HG03439 (cell line): ENCODE data around the gene IQSEC3.

Experiments used
- ATAC-seq: cut with Tn5 transposase; IDR thresholded peaks from one replicate; pipeline ENCODE4 v1.9.1; 2021; ENCODE audit warnings: mild to moderate bottlenecking, moderate library complexity; ENCODE audit not compliant: unreplicated experiment

The IQSEC3 gene

DNA sequence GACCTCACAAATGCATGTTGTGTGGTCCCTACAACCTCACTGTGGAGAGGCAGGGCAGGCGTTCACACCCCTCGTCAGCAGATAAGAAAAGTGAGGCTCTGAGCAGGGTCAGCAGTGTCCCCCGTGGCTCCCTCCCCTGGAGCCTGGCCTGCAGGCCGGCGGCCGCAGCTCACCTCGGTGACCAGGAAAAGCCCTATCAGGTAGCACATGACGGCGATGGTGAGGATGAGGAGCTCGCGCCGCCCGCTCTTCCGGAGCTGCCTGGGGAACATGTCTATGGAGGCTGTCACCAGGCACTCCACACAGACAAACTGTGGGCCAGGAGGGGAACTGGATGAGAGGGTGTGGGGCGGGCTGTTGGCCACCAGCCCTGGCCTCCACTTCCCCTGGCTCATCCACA lies 129.4 kb downstream of the IQSEC3 start:
- ATAC-seq: no peak

DNA sequence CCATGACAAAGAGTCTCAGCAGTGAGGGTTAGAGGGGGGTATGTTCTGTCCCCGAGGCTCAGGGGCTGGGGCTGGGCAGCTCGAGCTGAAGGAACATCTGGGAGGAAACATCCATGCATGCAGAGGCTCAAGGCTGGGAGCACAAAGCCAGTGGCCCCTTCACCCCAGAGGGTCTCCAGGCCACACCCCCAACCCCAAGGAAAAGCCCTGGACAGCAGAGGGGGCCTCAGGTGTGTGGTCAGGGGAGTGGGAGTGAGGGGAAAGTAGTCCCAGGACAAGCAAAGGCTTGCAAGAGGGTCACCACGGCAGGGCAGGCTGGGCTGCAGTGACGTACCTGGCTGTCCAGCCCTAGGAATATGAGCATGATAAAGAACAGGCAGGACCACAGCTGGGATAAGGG lies 129.9 kb downstream of the IQSEC3 start:
- no peak for ATAC-seq

GRCh38 chr12:197347-197746 lies 130.8 kb downstream of the IQSEC3 start:
- no peak for ATAC-seq

DNA sequence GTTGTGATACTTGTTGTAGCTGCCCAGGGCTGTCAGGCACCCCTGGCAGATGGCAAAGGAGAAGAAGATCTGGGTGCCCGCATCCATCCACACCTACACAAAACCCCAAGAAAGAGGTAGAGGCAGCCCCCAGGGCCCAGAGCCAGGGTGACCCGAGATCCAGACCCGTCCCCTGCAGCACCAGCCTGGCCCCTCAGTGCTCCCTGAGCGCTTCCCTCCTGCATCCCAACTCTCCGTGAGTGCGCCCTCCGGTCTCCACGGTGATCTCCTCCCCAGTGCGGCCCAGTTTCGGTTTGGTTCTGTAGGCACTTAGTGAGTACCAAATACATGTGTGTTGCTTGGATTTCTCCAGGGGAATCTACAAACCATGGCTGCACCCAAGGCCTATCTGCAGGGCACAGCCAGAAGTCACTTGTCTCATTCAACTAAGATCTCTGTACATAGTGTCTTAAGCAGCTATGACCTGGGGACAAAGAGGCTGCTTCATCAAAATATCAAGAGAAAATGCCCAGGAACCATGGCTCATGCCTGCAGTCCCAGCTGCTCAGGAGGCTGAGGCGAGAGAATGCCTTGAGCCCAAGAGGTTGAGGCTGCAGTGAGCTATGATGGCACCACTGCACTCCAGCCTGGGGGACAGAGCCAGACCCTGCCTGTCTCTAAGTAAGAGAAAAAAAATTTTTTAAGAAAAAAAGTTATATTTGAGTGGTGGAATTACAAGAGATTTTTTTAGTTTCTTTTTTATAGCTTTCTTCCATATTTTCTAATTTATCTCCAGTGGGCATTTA lies 131.5 kb downstream of the IQSEC3 start:
- ATAC-seq: no peak

GRCh38 chr12:198705-199104 lies 132.1 kb downstream of the IQSEC3 start:
- no peak for ATAC-seq

- no peak for ATAC-seq
Observed at GRCh38 chr12:201361-201760, 134.8 kb downstream of the IQSEC3 start.

- no peak for ATAC-seq
Observed at GRCh38 chr12:202081-202731, 135.6 kb downstream of the IQSEC3 start.

DNA sequence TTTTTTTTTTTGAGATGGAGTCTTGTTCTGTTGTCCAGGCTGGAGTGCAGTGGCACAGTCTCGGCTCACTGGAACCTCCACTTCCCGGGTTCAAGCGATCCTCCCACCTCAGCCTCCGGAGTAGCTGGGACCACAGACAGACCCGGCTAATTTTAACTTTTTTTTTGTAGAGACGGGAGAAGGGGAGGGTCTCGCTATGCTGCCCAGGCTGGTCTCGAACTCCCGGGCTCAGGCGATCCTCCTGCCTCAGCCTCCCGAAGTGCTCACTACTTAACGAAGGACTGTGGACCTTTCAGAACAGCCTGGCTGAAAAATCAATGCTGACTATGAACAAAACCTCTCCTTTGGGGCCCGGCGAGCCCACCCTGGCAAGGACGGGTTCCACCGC lies 136.5 kb downstream of the IQSEC3 start:
- ATAC-seq: no peak

GRCh38 chr12:203462-204260 lies 137.1 kb downstream of the IQSEC3 start:
- ATAC-seq: no peak

DNA sequence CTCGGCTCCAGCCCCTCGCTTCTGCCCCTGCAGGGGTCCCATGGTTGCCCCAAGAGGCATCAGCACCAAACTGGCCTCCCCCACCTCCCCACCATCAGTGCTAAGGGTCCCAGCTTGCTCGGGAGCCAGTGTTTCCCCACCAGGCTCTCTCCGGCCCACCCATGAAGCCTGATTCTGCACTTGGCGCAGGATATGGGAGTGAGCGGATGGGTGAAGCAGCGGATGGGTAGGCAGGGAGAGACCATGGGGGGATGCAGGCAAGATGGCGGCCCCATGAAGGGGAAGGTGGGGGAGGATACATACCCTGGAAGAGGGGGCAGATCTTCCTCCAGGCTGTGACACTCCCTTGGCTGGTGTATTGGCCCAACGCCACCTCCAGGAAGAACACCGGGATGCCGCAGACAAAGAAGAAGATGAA lies 137.7 kb downstream of the IQSEC3 start:
- no peak for ATAC-seq

DNA sequence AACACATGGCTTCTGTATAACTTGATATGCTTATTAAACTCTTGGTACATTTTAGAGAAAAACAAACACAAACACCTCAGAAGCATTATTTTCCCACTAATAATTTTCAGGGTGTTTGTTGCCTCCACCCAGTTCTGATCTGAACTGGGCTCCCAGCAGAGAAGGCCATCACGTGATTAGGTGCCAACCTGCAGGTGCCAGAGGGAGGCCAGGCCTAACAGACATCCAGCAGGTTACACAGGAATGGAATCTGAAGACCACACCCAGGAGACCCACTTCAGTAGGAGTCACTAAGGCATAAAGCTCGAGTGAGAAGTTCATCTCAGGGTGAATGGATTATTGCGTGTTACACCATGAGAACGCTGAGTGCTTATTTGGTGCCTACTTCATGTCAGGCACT lies 138.5 kb downstream of the IQSEC3 start:
- ATAC-seq: no peak

DNA sequence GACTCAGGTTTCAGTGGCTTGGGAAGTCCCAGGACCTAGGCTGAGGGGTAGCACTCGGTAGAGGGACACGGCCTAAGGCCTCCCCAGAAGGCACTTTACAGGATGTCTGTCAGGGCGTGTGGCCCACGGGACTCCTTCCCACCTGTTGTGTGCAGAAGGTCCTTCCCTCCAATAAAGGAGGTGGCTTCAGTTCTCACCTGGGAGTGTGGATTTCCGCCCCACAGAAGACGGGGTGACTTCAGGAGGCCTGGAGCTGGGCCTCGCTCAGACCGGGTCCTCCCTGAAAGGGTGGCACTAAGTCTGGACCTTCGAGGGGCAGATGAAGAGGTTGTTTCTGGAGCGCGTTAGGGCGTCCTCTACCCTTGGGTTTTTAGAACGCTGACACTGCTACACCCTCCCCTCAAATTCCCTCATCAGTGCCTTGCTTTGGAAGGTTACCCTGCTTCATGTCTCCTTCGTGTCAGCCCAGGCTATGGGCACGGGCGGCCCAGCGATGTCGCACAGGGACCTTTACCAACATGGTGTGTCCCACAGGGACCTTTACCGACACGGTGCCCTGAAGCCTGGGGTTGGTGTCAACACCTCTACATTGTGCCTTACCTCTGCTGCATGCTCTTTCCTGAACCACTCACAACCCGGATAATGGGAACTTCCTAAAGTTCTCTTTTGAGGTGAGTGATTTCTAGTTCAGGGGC lies 140.3 kb downstream of the IQSEC3 start:
- ATAC-seq: no peak

GRCh38 chr12:207804-208203 lies 141.2 kb downstream of the IQSEC3 start:
- no peak for ATAC-seq

GRCh38 chr12:208813-209212 lies 142.2 kb downstream of the IQSEC3 start:
- ATAC-seq: no peak

DNA sequence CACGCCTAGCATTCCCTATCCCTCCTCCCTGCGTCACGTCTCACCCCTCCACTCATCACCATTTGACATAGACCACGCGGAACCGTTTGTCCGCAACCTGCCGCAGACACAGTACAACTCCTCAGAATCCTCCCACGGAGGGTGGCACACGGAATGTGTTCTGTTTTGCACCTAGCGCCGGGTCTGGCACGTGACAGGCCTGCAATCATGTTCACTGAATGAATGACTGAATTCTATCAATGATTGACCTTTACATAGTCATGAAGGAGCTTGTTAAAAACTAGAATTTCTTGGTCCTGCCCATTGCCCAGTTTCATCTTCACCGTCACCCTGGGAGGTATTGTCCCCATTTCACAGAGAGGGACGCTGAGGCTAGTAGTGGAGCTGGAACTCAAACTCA lies 142.7 kb downstream of the IQSEC3 start:
- ATAC-seq: no peak

- ATAC-seq: no peak
Observed at GRCh38 chr12:209851-210250, 143.3 kb downstream of the IQSEC3 start.

GRCh38 chr12:210277-211141 lies 143.9 kb downstream of the IQSEC3 start:
- ATAC-seq: no peak

- no peak for ATAC-seq
Observed at GRCh38 chr12:211142-211465, 144.5 kb downstream of the IQSEC3 start.

DNA sequence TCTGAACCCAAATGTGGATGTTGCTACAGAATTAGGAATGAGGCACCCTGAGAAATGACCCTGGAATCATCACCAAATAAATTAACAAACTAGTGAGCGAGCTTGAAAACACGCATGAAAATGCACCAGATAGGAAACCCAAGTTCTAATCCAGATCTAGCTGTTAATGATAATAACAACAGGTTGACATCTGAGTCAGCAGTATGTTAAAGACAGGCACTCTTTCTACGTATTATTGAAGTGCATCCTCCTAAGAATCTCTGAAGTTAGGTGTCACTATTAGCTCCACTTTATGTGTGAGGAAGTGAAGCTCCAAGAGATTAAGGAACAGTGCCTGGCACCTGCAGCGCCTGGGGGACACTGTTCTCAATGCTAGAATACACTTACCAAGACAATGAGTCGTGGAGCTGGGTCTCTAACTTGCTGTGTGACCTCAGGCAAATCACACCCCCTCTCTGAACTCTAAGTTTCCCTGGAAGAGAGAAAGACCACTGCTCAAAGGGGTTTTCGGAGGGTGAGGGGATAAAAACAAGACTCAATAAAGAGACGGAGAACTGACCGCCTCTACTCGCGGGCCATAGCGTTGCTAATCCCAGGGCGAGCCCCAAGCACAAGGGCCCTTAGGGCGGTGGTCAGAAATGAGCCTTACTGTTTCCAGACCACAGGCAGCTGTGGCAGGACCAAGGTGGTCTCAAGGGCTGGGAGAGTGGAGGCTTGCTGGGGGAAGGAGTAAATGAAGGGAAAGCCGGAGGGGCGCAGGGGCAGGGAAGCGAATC lies 145.3 kb downstream of the IQSEC3 start:
- ATAC-seq: no peak

DNA sequence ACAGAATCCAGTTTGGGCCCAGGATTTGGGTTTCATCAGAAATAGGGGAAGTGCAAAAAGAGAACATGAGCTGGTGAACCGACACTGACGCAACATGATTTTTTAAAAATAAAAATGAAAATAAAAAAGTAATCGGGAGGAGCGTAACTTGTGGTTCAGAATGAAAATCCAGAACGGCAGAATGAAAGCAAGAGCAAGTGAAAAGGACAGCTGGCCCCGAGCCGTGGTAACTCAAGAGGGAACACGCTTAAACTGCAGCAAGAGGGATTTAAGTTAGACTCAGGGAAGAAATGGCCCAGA lies 145.8 kb downstream of the IQSEC3 start:
- no peak for ATAC-seq
